Hepatocyte (in vitro differentiated cells): Measurements from ENCODE around the gene GNAS. TPM values are rescaled to one million over a fixed set of nuclear protein-coding genes. Genes with fewer than 3 reads are reported as not detected.

Source experiments
- DNase-seq: peaks from one replicate; pipeline ENCODE4 v3.0.0-alpha.2; 2016; ENCODE audit warnings: low spot score
- H2AFZ ChIP-seq: fragments of 200-600 bp; sonication (generic); 2 replicates; pipeline ENCODE4 v1.6.0; 2016; ENCODE audit warnings: antibody characterized with exemption, mild to moderate bottlenecking
- H3K27ac ChIP-seq: fragments of 200-600 bp; sonication (generic); 2 replicates; pipeline ENCODE4 v1.5.1; 2016; ENCODE audit warnings: mild to moderate bottlenecking
- H3K27me3 ChIP-seq: fragments of 200-600 bp; sonication (generic); 2 replicates; pipeline ENCODE4 v1.6.1; 2016
- H3K36me3 ChIP-seq: fragments of 200-600 bp; sonication (generic); replicated peaks from 2 replicates; pipeline ENCODE4 v1.5.1; 2016; ENCODE audit warnings: low read depth; ENCODE audit not compliant: insufficient read depth
- H3K4me1 ChIP-seq: fragments of 200-600 bp; sonication (generic); 2 replicates; pipeline ENCODE4 v1.5.1; 2016; ENCODE audit warnings: mild to moderate bottlenecking, moderate library complexity; ENCODE audit not compliant: insufficient read depth
- H3K4me2 ChIP-seq: fragments of 200-600 bp; sonication (generic); 2 replicates; pipeline ENCODE4 v1.6.0; 2016
- H3K4me3 ChIP-seq: fragments of 200-600 bp; sonication (generic); 2 replicates; pipeline ENCODE4 v1.5.1; 2016; ENCODE audit warnings: mild to moderate bottlenecking
- H3K79me2 ChIP-seq: fragments of 200-600 bp; sonication (generic); 2 replicates; pipeline ENCODE4 v1.6.0; 2017; ENCODE audit warnings: mild to moderate bottlenecking
- H3K9me2 ChIP-seq: fragments of 200-600 bp; sonication (generic); replicated peaks from 2 replicates; pipeline ENCODE4 v1.6.0; 2017; ENCODE audit warnings: mild to moderate bottlenecking; ENCODE audit not compliant: insufficient read depth
- H3K9me3 ChIP-seq: fragments of 200-600 bp; sonication (generic); 2 replicates; pipeline ENCODE4 v1.5.1; 2016; ENCODE audit warnings: low read depth, mild to moderate bottlenecking
- H4K20me1 ChIP-seq: fragments of 200-600 bp; sonication (generic); 2 replicates; pipeline ENCODE4 v1.6.0; 2016; ENCODE audit warnings: mild to moderate bottlenecking; ENCODE audit not compliant: insufficient read depth, poor library complexity, severe bottlenecking
- EZH2 ChIP-seq: fragments of 200-600 bp; sonication (generic); IDR thresholded peaks from 2 replicates; pipeline ENCODE4 v1.6.1; 2016; ENCODE audit warnings: antibody characterized with exemption, mild to moderate bottlenecking, borderline replicate concordance
- EZH2phosphoT487 ChIP-seq: fragments of 200-600 bp; sonication (generic); IDR thresholded peaks from one replicate; pipeline ENCODE4 v1.6.1; 2018; ENCODE audit warnings: antibody characterized with exemption, mild to moderate bottlenecking, low read depth, moderate library complexity; ENCODE audit not compliant: unreplicated experiment, severe bottlenecking
- WGBS: methylation state at CpG from one replicate; pipeline ENCODE4 v1.1.6; 2016; ENCODE audit warnings: low lambda C conversion rate; ENCODE audit errors: missing lambda C conversion rate; 5-methylcytosine and 5-hydroxymethylcytosine counted together
- polyA plus RNA-seq: library from polyadenylated mRNA; unstranded; fragments of >200 nt; fragmentation: Nextera tagmentation; extraction: Ambion mirVana; gene quantifications from 2 replicates; pipeline ENCODE4 v1.2.1, GENCODE V29; 2016
- total RNA-seq: library from RNA; depleted of rRNA; stranded (reverse); fragments of >200 nt; gene quantifications from 2 replicates; pipeline ENCODE4 v1.2.3, GENCODE V29; 2014
- TF ChIP-seq, protein P1 (sequence below): fragments of 200-600 bp; sonication (generic); IDR thresholded peaks from 2 replicates; pipeline ENCODE4 v1.5.1; 2016; ENCODE audit warnings: antibody characterized with exemption, mild to moderate bottlenecking; ENCODE audit not compliant: poor library complexity

GNAS gene
- total and polyA plus RNA-seq, 2 experiments from 2014 or later = 897 to 1,649 TPM

DNA sequence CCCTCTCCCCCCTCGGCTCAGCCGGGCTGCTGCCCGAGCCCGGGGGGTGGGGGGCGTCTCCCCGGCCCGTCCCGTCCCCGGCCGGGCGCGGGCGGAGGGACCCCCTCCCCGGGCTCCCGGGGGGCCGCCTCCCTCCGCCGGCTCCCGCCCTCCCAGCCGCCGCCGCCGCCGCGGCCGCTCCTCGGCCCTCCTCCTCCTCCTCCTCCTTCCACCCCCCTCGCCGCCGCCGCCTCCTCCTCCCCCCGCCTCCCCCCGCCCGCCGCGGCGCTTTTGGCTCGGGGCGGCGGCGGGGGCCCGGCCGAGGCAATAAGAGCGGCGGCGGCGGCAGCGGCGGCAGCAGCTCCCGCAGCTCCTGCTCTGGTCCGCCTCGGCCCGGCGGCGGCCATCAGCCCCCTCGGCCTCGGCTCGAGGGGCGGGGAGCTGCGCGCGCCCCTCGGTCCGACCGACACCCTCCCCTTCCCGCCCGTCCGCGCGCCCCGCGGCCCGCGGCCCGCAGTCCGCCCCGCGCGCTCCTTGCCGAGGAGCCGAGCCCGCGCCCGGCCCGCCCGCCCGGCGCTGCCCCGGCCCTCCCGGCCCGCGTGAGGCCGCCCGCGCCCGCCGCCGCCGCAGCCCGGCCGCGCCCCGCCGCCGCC lies 38.7 kb downstream of the GNAS start:
- DNase-seq = peak; percentile 94
- H3K79me2 ChIP-seq = peaks cover 65% of the 10 kb centered on the region
- peak overlapping the region; percentile 90 for H3K4me3 ChIP-seq
- H3K27ac ChIP-seq = peak overlapping the region; percentile 100
- peak overlapping the region; percentile 97 for H3K4me2 ChIP-seq
- H3K4me1 ChIP-seq = peaks cover 29% of the 10 kb centered on the region
- peaks cover 34% of the 10 kb centered on the region for H4K20me1 ChIP-seq
- H3K9me2 ChIP-seq = no peaks in the 10 kb centered on the region
- no peaks in the 10 kb centered on the region for H3K9me3 ChIP-seq
- H3K27me3 ChIP-seq = no peaks in the 10 kb centered on the region
- H3K36me3 ChIP-seq = no peaks in the 10 kb centered on the region
- WGBS = 0% methylated on average over 13 of the region's 105 CpGs
- H2AFZ ChIP-seq = no peak overlapping the region
- TF ChIP-seq EZH2phosphoT487 (no peak), EZH2 (no peak)
- TF ChIP-seq, protein P1, sequence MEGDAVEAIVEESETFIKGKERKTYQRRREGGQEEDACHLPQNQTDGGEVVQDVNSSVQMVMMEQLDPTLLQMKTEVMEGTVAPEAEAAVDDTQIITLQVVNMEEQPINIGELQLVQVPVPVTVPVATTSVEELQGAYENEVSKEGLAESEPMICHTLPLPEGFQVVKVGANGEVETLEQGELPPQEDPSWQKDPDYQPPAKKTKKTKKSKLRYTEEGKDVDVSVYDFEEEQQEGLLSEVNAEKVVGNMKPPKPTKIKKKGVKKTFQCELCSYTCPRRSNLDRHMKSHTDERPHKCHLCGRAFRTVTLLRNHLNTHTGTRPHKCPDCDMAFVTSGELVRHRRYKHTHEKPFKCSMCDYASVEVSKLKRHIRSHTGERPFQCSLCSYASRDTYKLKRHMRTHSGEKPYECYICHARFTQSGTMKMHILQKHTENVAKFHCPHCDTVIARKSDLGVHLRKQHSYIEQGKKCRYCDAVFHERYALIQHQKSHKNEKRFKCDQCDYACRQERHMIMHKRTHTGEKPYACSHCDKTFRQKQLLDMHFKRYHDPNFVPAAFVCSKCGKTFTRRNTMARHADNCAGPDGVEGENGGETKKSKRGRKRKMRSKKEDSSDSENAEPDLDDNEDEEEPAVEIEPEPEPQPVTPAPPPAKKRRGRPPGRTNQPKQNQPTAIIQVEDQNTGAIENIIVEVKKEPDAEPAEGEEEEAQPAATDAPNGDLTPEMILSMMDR = no peak

DNA sequence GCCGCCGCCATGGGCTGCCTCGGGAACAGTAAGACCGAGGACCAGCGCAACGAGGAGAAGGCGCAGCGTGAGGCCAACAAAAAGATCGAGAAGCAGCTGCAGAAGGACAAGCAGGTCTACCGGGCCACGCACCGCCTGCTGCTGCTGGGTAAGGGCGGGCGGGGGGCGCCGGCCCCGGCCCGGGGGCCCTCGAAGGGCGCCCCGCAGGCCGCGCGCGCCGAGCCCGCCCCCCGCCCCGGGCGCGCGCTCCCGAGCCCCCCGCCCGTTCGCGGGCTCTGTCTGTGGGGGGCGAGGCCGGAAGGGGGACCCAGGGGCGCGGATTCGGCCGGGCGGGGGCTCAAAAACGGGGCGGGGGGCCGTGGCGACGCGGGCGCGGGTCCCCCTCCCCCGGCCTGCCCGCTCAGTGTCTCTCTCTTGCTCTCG lies 39.2 kb downstream of the GNAS start:
- Histone ChIP-seq H3K9me3 (no peaks in the 10 kb centered on the region), H4K20me1 (peaks cover 39% of the 10 kb centered on the region), H3K4me1 (peaks cover 35% of the 10 kb centered on the region), H3K27me3 (no peaks in the 10 kb centered on the region), H2AFZ (peak overlapping the region; percentile 56), H3K9me2 (no peaks in the 10 kb centered on the region), H3K36me3 (no peaks in the 10 kb centered on the region), H3K79me2 (peaks cover 70% of the 10 kb centered on the region), H3K27ac (peak overlapping the region; percentile 100), H3K4me2 (peak overlapping the region; percentile 83), H3K4me3 (peak overlapping the region; percentile 97)
- DNase-seq = peak; percentile 70
- 0% methylated on average over 8 of the region's 55 CpGs for WGBS
- TF ChIP-seq, protein P1 = no peak
- TF ChIP-seq EZH2phosphoT487 (no peak), EZH2 (no peak)

DNA sequence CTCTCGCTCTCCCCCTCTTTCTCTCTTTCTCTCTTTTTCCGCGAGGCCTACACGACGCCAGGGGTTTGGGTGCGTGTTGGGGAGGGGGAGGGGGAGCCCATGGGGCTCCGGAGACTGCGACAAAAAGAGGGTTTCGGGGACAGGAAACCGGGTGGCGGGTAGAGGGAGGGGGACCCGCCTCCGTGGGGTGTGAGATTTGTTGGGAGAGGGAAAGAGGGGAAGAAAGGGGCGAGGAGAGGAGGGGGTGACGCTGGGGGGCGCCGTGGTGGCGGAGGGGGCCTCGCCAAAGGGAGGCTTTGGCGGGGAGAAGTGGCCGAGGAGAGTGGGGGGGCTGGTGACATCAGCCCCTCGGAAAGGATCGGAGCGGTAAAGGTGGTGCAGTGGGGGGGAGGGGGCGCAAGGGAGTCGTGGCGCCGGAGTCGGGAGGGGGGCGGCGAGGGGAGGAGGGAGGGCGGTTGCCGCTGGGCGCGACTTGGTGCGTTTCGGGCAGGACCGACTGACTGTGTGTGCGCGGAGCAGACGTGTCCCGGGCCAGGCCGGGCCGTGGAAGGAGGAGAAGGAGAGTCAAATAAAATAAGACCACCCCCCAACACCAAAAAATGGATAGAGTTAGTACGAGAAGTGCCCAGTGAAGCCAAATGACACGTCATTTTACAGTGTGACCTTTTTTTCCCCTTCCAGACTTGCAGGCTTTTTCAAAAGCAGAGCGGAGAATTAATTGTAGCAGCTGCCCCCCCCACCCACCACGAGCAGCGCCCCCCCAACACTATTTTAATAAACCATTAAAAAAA lies 39.8 kb downstream of the GNAS start:
- TF ChIP-seq EZH2 (no peak), EZH2phosphoT487 (no peak)
- TF ChIP-seq, protein P1 = peak; percentile 11
- H2AFZ ChIP-seq = peak overlapping the region; percentile 56
- H3K79me2 ChIP-seq = peaks cover 75% of the 10 kb centered on the region
- H3K4me2 ChIP-seq = peak overlapping the region; percentile 83
- DNase-seq = peak; percentile 90
- no peaks in the 10 kb centered on the region for H3K36me3 ChIP-seq
- H4K20me1 ChIP-seq = peaks cover 45% of the 10 kb centered on the region
- 3% methylated on average over 16 of the region's 49 CpGs for whole genome bisulfite sequencing
- H3K27ac ChIP-seq = peak overlapping the region; percentile 100
- no peaks in the 10 kb centered on the region for H3K27me3 ChIP-seq
- H3K4me3 ChIP-seq = peak overlapping the region; percentile 97
- H3K9me3 ChIP-seq = no peaks in the 10 kb centered on the region
- peaks cover 41% of the 10 kb centered on the region for H3K4me1 ChIP-seq
- no peaks in the 10 kb centered on the region for H3K9me2 ChIP-seq
